NCI-H446 treated with DMSO at 0.1 percent for 48 hours (cell line): ENCODE data around the gene GOLGA6L2.
"Not testable (repeated sequence)": the region's sequence is repeated elsewhere in the genome, so short reads cannot be mapped to it uniquely, and the experiment has no call there.

Source experiments
- DNase-seq: peaks from one replicate; lab custom pipeline; 2025; lab: John Stamatoyannopoulos, UW

The GOLGA6L2 gene

DNA sequence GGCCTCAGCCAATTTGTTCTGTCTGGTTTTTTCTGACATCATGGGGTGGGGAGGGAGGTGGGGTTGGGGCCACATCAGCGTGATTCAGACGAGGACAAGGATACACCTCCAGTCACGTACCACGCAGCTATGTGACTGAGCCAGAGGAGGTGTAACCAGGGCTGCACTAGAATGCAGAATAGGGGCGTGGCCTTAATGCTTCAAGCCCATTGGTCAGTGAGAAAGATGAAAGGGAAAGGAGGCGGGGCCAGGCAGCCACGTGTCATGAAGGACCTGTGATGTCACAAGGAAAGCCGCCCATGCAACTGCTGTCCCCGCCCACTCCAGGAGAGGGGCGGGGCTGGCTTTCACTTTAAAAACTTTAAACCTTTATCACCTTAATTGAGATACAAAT, at the start of gene GOLGA6L2:
GOLGA6L2 (minus strand) TSS at position 137 of the 394 bp plus-strand sequence; CDS start at position 75, 62 bp downstream.
- no peak for DNase-seq

- DNase-seq, result no peak
Measured at GRCh38 chr15:23484870-23485269, 37.8 kb upstream of the GOLGA6L2 start.

DNA sequence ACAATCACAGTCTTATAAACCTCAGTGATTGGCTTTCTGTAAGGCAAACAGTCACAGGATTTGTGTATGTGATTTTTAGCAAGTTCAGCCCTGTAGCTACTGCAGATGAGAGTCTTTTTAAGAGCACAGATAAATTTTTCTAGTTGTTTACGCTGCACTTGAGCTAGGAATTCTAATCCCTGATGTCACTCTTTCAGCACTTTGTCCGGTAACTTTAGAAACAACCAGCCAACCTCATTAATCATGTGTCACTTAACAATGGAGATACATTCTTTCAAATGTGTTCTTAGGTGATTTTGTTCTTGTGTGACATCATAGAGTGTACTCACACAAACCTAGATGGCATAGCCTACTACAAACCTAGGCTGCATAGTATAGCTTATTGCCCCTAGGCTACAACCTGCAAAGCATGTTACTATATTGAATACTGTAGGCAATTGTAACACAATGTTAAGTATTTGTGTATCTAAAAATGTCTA, 36.8 kb upstream of the GOLGA6L2 start:
- no peak for DNase-seq

GRCh38 chr15:23482764-23483489, 35.9 kb upstream of the GOLGA6L2 start:
- DNase-seq, result no peak

- DNase-seq, result no peak
Measured at GRCh38 chr15:23482228-23482627, 35.2 kb upstream of the GOLGA6L2 start.

DNA sequence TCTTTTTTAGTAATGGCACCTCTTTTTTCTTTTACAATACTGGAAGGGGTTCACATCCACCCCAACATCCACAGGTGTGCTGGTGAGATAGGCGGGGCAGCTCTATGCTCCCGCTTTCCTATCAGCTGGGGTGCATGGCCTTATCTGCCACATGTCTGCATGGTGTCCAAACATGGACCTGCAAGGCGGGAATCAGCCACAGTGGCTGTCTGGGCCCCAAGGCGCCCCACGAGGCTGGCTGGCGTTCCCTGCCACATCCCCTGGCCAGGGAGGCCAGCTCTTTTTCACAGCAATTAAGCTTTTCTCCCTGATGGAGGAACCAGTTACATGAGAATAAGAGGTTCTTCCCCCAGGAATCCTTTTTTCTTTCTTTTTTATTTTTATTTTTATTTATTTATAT, 30.9 kb upstream of the GOLGA6L2 start:
- DNase-seq, result no peak

GRCh38 chr15:23472678-23473077, 25.6 kb upstream of the GOLGA6L2 start:
- no peak for DNase-seq

DNA sequence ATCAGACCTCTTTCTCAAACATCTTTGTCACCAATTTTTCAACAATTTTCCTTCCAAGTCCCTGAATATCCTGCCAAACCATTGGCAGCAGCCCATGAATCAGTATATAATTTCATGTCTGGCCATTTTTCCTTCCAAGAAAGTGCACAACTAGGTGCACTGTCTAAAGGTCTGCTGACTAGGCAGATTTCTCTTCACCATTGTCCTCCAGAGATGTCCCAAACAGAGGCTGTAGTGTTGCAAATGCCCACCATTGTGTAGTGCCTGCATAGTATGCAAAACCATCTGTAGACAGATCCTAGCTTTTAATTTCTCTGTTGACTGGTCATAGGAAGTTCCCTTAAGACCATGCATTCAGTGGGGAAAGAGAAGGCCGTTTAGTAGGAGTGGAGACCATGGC, 25.0 kb upstream of the GOLGA6L2 start:
- DNase-seq, result no peak

DNA sequence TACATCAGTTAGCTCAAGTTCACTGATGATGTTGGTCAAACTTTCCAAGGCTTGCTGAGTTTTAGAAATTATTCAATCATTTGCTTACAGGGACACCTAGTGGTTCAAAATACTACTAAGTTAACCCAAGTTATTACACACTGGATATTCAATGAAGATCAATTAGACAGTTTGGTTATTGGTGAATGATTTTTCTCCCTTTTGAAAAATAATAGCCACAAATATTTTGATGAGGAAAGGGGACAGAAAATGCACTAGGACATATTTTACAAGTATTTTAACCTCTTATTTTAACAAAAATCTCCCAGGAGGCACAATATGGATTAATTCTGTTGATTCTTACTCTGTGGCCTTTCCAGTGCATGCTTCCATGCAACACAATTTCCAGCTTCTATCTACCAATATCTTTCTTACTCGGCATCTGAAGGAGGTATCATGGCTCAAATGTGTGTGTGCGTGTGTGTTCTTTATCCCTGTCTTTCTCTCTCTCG, 20.1 kb upstream of the GOLGA6L2 start:
- DNase-seq, result peak; percentile 13

DNA sequence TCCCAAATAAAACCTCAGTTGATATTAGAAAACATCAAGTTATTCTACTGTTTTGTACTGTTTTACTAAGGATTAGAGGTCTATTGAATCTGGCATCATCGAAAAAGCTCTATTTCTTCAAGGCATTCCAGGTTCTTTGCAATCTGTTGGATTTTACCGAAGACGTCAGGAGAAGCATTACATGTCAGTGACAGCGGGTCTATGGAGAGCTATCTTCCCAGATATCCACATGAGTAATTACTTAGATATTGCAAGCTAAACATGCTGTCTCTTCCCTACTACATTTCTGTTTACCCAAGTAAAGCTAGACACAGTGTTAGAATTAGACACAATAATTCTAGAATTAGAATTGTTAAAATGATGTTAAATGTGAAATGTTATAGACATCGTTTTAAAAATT, 10.8 kb upstream of the GOLGA6L2 start:
- no peak for DNase-seq

- DNase-seq, result no peak
Measured at GRCh38 chr15:23446215-23447106, 582 bp downstream of the GOLGA6L2 start.

DNA sequence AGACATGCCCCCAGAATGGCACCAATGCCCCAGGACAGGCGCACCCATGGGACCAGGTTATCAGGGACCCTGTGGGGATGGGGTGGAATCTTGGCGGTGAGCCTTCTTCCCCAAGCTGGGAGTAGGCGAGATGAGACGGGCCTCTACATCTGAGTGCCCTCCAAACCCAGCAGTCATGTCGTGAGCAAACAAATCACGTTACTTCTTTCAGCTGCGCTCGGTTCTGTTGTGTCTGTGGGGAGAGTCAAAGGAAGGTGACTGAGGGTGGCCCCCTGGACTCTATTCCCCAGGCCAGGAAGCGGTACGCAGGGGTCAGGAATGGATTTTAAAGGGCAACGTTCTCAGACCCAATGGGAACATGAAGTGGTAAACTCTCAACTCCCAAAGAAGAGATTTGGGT, 2.8 kb downstream of the GOLGA6L2 start:
- DNase-seq, result no peak

- no peak for DNase-seq
Measured at GRCh38 chr15:23441204-23441603, 5.8 kb downstream of the GOLGA6L2 start.

DNA sequence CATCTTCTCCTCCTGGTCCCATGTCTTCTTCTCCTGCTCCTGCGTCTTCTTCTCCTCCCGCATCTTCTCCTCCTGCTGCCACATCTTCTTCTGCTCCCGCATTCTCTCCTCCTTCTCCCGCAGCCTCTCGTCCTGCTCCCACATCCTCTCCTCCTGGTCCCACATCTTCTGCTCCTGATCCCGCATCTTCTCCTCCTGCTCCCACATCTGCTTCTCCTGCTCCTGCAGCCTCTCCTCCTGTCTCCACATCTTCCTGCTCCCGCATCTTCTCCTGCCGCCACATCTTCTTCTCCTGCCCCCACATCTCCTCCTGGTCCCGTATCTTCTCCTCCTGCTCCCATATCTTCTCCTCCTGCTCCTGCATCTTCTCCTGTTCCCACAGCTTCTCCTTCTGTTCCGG, 6.4 kb downstream of the GOLGA6L2 start:
- no peak for DNase-seq

DNA sequence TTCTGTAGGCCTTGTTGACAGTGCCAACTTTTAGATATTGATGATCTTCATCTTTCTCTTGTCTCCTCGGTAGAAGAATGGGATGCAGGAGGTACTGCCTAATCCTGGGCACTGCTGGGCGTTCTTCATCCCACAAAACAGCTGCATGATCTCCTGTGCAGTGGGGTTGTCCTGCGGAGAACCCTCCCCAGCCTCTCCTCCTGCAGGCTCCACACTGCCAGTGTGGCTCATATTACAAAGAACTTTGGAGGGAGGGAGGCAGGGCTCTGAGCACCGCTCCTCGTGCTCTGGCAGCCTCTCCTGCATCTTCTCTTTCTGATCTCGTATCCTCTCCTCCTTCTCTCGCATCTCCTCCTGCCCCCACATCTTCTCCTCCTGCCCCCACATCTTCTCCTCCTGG, 7.5 kb downstream of the GOLGA6L2 start:
- DNase-seq, result no peak

DNA sequence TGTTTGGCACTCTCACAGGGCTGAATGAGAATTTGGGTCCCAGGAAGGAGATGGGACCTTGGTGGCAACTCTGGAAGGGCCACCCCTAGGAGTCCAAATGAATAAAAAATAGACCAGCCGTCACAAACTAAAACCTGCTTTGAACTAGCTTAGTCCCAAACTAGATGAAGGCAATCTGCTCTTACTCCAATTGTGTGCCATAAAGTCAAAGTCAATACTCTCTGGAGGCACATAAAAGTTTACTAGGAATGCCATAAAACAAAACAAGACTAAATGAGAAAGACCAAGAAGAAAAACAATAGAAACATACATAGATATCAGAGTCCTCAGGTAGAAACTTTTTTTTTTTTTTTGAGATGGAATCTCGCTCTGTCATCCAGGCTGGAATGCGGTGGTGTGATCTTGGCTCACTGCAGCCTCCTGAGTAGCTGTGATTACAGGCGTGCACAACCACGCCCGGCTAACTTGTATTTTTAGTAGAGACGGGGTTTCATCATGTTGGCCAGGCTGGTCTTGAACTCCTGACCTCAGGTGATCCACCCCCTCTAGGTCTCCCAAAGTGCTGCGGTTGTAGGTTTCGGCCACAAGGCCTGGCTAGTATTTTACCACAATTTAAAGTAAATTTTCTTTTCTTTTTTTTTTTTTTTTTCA, 8.1 kb downstream of the GOLGA6L2 start:
- DNase-seq, result no peak

GRCh38 chr15:23437673-23438072, 9.4 kb downstream of the GOLGA6L2 start:
- no peak for DNase-seq

GRCh38 chr15:23437146-23437545, 9.9 kb downstream of the GOLGA6L2 start:
- DNase-seq, result no peak

- DNase-seq, result no peak
Measured at GRCh38 chr15:23436421-23436820, 10.6 kb downstream of the GOLGA6L2 start.

DNA sequence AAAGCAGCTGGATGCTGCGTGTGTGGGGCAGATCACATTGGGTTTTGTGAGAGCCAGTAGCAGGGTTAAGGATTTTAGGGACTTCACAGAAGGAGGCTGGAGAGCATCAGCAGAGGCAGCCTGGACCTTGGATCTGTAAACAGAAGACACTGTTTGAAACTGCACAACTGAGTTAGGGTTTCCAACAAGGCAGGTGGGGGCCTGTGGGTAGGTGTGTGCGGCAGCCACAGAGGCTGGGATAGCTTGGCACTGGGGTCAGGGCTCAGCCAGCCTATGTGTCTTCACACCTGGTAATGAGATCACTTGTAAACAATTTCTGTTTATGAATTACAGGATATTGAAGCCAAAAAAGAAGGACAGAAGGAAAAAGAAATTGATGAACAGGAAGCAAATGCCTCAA, 12.3 kb downstream of the GOLGA6L2 start:
- DNase-seq, result not testable (repeated sequence)

DNA sequence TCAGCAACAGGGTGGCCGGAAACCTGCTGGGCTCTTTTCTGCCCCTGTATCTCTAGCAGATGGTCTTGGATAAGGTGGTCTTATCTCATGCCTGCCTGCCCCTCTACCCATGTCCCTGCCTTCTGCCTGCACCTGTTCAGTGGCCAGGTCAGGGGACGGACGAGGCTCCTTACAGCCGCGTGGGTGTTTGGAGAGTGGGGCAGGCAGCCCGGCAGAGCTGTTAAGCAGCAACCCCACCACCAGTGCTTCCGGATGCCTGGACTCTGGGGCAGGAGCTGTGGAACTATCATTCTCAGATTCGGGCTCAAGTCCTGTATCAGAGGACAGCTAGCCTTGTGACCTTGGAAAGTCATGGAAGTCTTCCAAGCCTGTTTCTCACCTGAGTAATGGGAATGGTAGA, 21.7 kb downstream of the GOLGA6L2 start:
- DNase-seq, result not testable (repeated sequence)

- DNase-seq, result no peak
Measured at GRCh38 chr15:23424111-23424904, 22.7 kb downstream of the GOLGA6L2 start.
